Endothelial cell of umbilical vein (primary cell): ENCODE measurements around the gene ALPL.

Experiments used
- POLR2A ChIP-seq: IDR thresholded peaks from 2 replicates; pipeline ENCODE4 v1.6.1; 2012; ENCODE audit warnings: low read depth, mild to moderate bottlenecking, control low read depth, low read length
- POLR2AphosphoS5 ChIP-seq: IDR thresholded peaks from 2 replicates; pipeline ENCODE4 v1.6.1; 2012; ENCODE audit warnings: low read depth, mild to moderate bottlenecking, control low read depth, low read length, moderate library complexity; ENCODE audit not compliant: insufficient read depth
- TF ChIP-seq, protein P1 (sequence below), 2 donors: IDR thresholded peaks; 1 replicate in 1 of 2; 2 replicates in 1 of 2; pipeline ENCODE4 v1.5.1; 2011; ENCODE audit warnings: low read length in 2 of 2, mild to moderate bottlenecking in 2 of 2, moderate library complexity in 2 of 2, control low read depth in 1 of 2, inconsistent platforms in 1 of 2, low read depth in 1 of 2; ENCODE audit not compliant: insufficient read depth in 1 of 2; ENCODE audit errors: extremely low read depth in 1 of 2
- TF ChIP-seq, protein P2 (sequence below): IDR thresholded peaks from 2 replicates; pipeline ENCODE4 v1.6.1; 2011; ENCODE audit not compliant: insufficient read depth, insufficient read length

DNA sequence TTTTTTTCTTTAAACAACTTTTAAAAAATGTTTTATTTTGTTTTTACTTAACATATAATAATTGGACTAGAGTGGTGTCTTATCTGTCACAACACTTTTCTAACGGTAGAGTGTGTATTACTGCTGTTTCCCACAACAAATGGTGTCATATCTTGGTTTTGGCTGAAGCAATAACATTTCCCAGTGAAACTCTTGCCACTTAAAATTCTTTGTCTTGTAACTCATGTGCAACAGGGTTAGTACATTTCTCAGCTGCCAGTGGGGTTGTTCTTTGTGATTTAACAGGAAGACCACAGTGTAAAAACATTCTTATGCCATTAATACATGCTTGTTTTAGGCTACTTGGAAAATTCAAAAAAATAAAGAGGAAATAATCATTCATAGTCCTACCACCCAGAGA, 43.5 kb downstream of the ALPL start:
- TF ChIP-seq, protein P1, sequence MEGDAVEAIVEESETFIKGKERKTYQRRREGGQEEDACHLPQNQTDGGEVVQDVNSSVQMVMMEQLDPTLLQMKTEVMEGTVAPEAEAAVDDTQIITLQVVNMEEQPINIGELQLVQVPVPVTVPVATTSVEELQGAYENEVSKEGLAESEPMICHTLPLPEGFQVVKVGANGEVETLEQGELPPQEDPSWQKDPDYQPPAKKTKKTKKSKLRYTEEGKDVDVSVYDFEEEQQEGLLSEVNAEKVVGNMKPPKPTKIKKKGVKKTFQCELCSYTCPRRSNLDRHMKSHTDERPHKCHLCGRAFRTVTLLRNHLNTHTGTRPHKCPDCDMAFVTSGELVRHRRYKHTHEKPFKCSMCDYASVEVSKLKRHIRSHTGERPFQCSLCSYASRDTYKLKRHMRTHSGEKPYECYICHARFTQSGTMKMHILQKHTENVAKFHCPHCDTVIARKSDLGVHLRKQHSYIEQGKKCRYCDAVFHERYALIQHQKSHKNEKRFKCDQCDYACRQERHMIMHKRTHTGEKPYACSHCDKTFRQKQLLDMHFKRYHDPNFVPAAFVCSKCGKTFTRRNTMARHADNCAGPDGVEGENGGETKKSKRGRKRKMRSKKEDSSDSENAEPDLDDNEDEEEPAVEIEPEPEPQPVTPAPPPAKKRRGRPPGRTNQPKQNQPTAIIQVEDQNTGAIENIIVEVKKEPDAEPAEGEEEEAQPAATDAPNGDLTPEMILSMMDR (IDR thresholded peaks at IDR 0.05; ENCODE audit: extremely low read depth in 1 of 2, insufficient read depth in 1 of 2, low read depth in 1 of 2, low read length in 2 of 2), result no peak
- TF ChIP-seq POLR2AphosphoS5 (no peak), POLR2A (no peak)
- TF ChIP-seq, protein P2, sequence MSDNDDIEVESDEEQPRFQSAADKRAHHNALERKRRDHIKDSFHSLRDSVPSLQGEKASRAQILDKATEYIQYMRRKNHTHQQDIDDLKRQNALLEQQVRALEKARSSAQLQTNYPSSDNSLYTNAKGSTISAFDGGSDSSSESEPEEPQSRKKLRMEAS, result no peak
